ENCODE data around the gene BCOR.

Gene BCOR

DNA sequence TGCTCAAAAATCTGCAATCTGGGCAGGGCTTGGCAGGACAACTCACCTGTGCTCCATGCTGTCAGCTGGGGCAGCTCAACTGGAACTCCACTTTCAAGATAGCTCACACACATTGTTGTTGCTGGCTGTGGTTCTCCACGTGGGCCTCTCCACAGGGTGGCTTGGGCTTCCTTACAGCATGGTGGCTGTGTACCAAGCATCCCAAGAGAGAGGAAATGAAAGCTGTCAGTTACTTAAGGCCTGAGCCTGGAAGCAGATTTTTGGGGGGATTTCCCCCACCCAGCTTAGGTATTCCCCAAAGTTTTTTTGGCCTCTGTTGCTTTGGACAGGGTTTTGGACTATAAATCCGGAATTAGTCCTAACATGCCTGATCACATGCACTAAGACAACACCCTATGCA, 81.0 kb downstream of the BCOR start:
- TF ChIP-seq CTCF (IDR thresholded peaks at IDR 0.05; ENCODE audit: extremely low read depth, insufficient read depth, missing control alignments) = no peak
- DNase-seq (ENCODE audit: low spot score) = no peak
- in situ Hi-C loops (cut with MboI; ENCODE audit: low pct_unique_long_range_greater_than_20kb, low sequenced_read_pairs, unreplicated experiment) = loop anchor here (25.0 kb wide), 1 partner anchor 146 kb away; no protein-coding TSS in a partner anchor

- peak; percentile 6 for DNase-seq (ENCODE audit: low spot score)
- in situ Hi-C loops (cut with MboI; ENCODE audit: low pct_unique_long_range_greater_than_20kb, low sequenced_read_pairs, unreplicated experiment) = loop anchor here (25.0 kb wide), 1 partner anchor 147 kb away; no protein-coding TSS in a partner anchor
- TF ChIP-seq CTCF (IDR thresholded peaks at IDR 0.05; ENCODE audit: extremely low read depth, insufficient read depth, missing control alignments) = no peak
Observed at GRCh38 chrX:40015693-40016092, 82.1 kb downstream of the BCOR start.

- in situ Hi-C loops (cut with MboI; ENCODE audit: low pct_unique_long_range_greater_than_20kb, low sequenced_read_pairs, unreplicated experiment) = loop anchor here (25.0 kb wide), 1 partner anchor 149 kb away; no protein-coding TSS in a partner anchor
- TF ChIP-seq CTCF (IDR thresholded peaks at IDR 0.05; ENCODE audit: extremely low read depth, insufficient read depth, missing control alignments) = no peak
- DNase-seq (ENCODE audit: low spot score) = peak; percentile 48
Observed at GRCh38 chrX:40013266-40014195, 84.2 kb downstream of the BCOR start.

GRCh38 chrX:40012868-40013265, 84.9 kb downstream of the BCOR start:
- TF ChIP-seq CTCF (IDR thresholded peaks at IDR 0.05; ENCODE audit: extremely low read depth, insufficient read depth, missing control alignments) = no peak
- in situ Hi-C loops (cut with MboI; ENCODE audit: low pct_unique_long_range_greater_than_20kb, low sequenced_read_pairs, unreplicated experiment) = loop anchor here (25.0 kb wide), 1 partner anchor 149 kb away; no protein-coding TSS in a partner anchor
- peak; percentile 61 for DNase-seq (ENCODE audit: low spot score)

DNA sequence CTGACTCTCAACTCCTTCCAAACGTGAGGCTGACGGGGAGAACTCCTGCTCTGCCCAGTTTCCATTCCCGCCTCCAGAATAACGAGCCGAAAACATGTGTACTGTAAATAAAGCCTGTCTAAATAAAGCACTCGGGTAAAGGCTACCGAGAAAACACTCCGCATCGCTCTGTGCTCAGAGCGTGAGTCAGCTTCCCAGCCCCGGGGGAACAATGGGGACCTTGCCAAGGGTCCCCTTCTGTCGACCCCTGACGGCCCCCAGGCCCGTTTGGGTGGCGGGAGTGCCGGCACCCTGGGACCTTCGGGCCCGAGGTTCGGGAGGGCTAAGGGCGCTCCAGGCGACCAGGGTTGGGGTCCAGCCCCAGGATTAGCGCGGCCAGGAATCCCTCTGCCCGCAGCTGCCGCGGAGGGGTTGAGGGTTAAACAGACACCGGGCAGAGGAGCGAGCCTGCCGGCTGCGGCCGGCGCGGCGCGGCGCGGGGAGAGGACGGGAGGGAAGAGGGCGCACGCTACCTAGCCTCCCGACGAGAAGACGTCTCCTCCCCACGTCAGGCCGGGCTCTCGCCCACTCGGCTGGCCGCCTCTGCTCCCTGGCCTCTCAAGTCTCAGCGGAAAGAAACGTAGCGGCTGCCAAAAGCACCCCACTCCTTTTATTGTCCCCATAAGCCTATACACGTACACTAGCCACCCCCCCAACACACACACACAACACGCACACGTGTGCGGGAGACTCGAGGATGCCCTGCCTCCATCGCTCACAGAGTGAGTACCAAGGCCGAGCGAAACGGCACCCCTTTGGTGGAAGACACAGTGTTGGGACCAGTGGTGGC, 85.5 kb downstream of the BCOR start:
- no peak for TF ChIP-seq CTCF (IDR thresholded peaks at IDR 0.05; ENCODE audit: extremely low read depth, insufficient read depth, missing control alignments)
- in situ Hi-C loops (cut with MboI; ENCODE audit: low pct_unique_long_range_greater_than_20kb, low sequenced_read_pairs, unreplicated experiment) = loop anchor here (25.0 kb wide), 1 partner anchor 150 kb away; no protein-coding TSS in a partner anchor
- peak; percentile 52 for DNase-seq (ENCODE audit: low spot score)

- TF ChIP-seq CTCF (IDR thresholded peaks at IDR 0.05; ENCODE audit: extremely low read depth, insufficient read depth, missing control alignments) = no peak
- in situ Hi-C loops (cut with MboI; ENCODE audit: low pct_unique_long_range_greater_than_20kb, low sequenced_read_pairs, unreplicated experiment) = loop anchor here (25.0 kb wide), 1 partner anchor 151 kb away; no protein-coding TSS in a partner anchor
- peak; percentile 25 for DNase-seq (ENCODE audit: low spot score)
Observed at GRCh38 chrX:40011322-40012038, 86.3 kb downstream of the BCOR start.

Measured in GM13977 (cell line).